ENCODE measurements around the gene TANC1.

DNA sequence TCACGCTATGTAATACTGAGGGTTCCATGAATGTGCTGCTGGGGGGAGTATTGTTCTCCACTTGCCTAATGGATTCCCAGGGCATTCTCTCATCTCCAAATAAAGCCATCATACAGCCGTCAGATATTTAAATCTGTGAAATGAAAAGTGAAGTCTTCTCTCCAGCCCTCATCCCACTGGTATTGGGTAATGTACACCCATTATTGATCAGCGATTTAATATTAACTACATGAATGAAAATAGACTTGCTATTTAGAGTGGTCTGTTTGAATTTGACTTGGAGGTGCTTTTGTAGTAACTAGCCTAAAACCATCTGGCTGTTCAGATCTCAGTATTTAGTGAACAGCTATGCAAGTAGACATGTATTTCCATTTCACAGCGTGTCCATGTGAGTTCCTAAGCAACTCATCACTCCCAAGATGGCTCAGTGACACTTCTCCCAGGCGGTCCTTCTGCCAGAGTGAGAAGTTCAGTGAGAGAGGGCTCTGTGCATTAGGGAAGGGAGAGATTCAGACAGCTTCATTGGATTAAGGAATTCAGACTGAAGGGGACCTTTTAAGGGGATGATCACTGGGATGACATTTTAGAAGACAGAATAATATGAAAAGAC is 177.4 kb downstream of the TANC1 start:
- no peak for TF ChIP-seq POLR2AphosphoS5 (IDR thresholded peaks at IDR 0.05; ENCODE audit: low read depth, low read length)
- no peak for TF ChIP-seq POLR2A (IDR thresholded peaks at IDR 0.05; ENCODE audit: low read depth, low read length)

All from GM12892 (cell line).